GM23338 (cell line): ENCODE results near the gene MOCS2. TPM values are rescaled to one million over a fixed set of nuclear protein-coding genes. Genes with fewer than 3 reads are reported as not detected.

ENCODE experiments used
- ATAC-seq: fragments of 200-7000 bp; cut with Tn5 transposase; 3 replicates; pipeline ENCODE4 v1.9.1; 2020
- DNase-seq: peaks from one replicate; pipeline ENCODE4 v3.0.0-alpha.2; 2015; ENCODE audit warnings: low spot score
- H2AFZ ChIP-seq: fragments of 200-600 bp; sonication (generic); 2 replicates; pipeline ENCODE4 v1.8.0; 2016; ENCODE audit warnings: antibody characterized with exemption, mild to moderate bottlenecking, moderate library complexity
- H3F3A ChIP-seq: fragments of 200-600 bp; sonication (generic); replicated peaks from 2 replicates; pipeline ENCODE4 v1.8.0; 2017; ENCODE audit warnings: antibody characterized with exemption, mixed run types, low read depth
- H3K27ac ChIP-seq: fragments of 200-600 bp; sonication (generic); 2 replicates; pipeline ENCODE4 v1.6.1; 2016; ENCODE audit warnings: low read depth
- H3K27me3 ChIP-seq: fragments of 200-600 bp; sonication (generic); 2 replicates; pipeline ENCODE4 v1.8.0; 2016; ENCODE audit warnings: mild to moderate bottlenecking, mixed run types, moderate library complexity; ENCODE audit not compliant: insufficient read depth
- H3K36me3 ChIP-seq: fragments of 200-600 bp; sonication (generic); 2 replicates; pipeline ENCODE4 v1.8.0; 2016; ENCODE audit warnings: mild to moderate bottlenecking; ENCODE audit not compliant: insufficient read depth
- H3K4me1 ChIP-seq: fragments of 200-600 bp; sonication (generic); 2 replicates; pipeline ENCODE4 v1.8.0; 2016; ENCODE audit warnings: mild to moderate bottlenecking, moderate library complexity; ENCODE audit not compliant: insufficient read depth
- H3K4me2 ChIP-seq: fragments of 200-600 bp; sonication (generic); 2 replicates; pipeline ENCODE4 v1.7.1; 2017; ENCODE audit warnings: mixed run types
- H3K4me3 ChIP-seq: fragments of 200-600 bp; sonication (generic); 2 replicates; pipeline ENCODE4 v1.6.1; 2016; ENCODE audit warnings: mixed run types
- H3K79me2 ChIP-seq: fragments of 200-600 bp; sonication (generic); replicated peaks from 2 replicates; pipeline ENCODE4 v1.8.0; 2017; ENCODE audit warnings: mild to moderate bottlenecking; ENCODE audit not compliant: insufficient read depth
- H3K9me2 ChIP-seq: fragments of 200-600 bp; sonication (generic); 2 replicates; pipeline ENCODE4 v1.8.0; 2017; ENCODE audit not compliant: insufficient read depth
- H4K20me1 ChIP-seq: fragments of 200-600 bp; sonication (generic); replicated peaks from 2 replicates; pipeline ENCODE4 v1.8.0; 2017; ENCODE audit warnings: mild to moderate bottlenecking; ENCODE audit not compliant: insufficient read depth
- H3K27ac Mint-ChIP-seq: 2 replicates; pipeline ENCODE4 v1.8.0; 2020; ENCODE audit warnings: inconsistent platforms, mild to moderate bottlenecking, moderate library complexity, mixed read lengths
- H3K27me3 Mint-ChIP-seq: 3 replicates; pipeline ENCODE4 v1.8.0; 2022; ENCODE audit warnings: low read depth, mild to moderate bottlenecking, moderate library complexity, mixed read lengths, inconsistent platforms; ENCODE audit not compliant: insufficient read depth, poor library complexity
- H3K36me3 Mint-ChIP-seq: 3 replicates; pipeline ENCODE4 v1.8.0; 2021; ENCODE audit warnings: low read depth, mild to moderate bottlenecking, inconsistent platforms, moderate library complexity, mixed read lengths
- H3K4me1 Mint-ChIP-seq: 3 replicates; pipeline ENCODE4 v1.8.0; 2020; ENCODE audit warnings: mild to moderate bottlenecking, inconsistent platforms, mixed read lengths
- H3K4me3 Mint-ChIP-seq: 3 replicates; pipeline ENCODE4 v1.8.0; 2021; ENCODE audit warnings: moderate library complexity, mild to moderate bottlenecking, inconsistent platforms, mixed read lengths
- H3K9me3 Mint-ChIP-seq: 3 replicates; pipeline ENCODE4 v1.8.0; 2020; ENCODE audit warnings: moderate library complexity, mild to moderate bottlenecking, inconsistent platforms, mixed read lengths
- CREB1 ChIP-seq: fragments of 250-450 bp; sonication (Bioruptor Pico); IDR thresholded peaks from 2 replicates; pipeline ENCODE4 v1.5.0; 2020; ENCODE audit warnings: low read depth, mild to moderate bottlenecking, moderate library complexity
- ETS1 ChIP-seq: IDR thresholded peaks from 2 replicates; pipeline ENCODE4 v1.6.1; 2016; ENCODE audit warnings: antibody characterized with exemption
- EZH2 ChIP-seq: fragments of 200-600 bp; sonication (generic); IDR thresholded peaks from one replicate; pipeline ENCODE4 v1.8.0; 2017; ENCODE audit warnings: antibody characterized with exemption, mild to moderate bottlenecking, low read depth; ENCODE audit not compliant: unreplicated experiment
- EZH2phosphoT487 ChIP-seq: fragments of 200-600 bp; sonication (generic); IDR thresholded peaks from one replicate; pipeline ENCODE4 v1.8.1; 2018; ENCODE audit warnings: antibody characterized with exemption; ENCODE audit not compliant: unreplicated experiment
- JUNB ChIP-seq: IDR thresholded peaks from one replicate; pipeline ENCODE4 v1.6.1; 2016; ENCODE audit warnings: antibody characterized with exemption; ENCODE audit not compliant: unreplicated experiment
- NANOG ChIP-seq: IDR thresholded peaks from 2 replicates; pipeline ENCODE4 v1.6.1; 2016; ENCODE audit warnings: antibody characterized with exemption, borderline replicate concordance
- POLR2AphosphoS5 ChIP-seq: IDR thresholded peaks from 2 replicates; pipeline ENCODE4 v1.6.1; 2016; ENCODE audit warnings: antibody characterized with exemption, low read depth
- REST ChIP-seq: IDR thresholded peaks from one replicate; pipeline ENCODE4 v1.6.1; 2018; ENCODE audit warnings: antibody characterized with exemption; ENCODE audit not compliant: unreplicated experiment
- STAT1 ChIP-seq: IDR thresholded peaks from one replicate; pipeline ENCODE4 v1.6.1; 2016; ENCODE audit warnings: antibody characterized with exemption; ENCODE audit not compliant: unreplicated experiment
- ZNF114 ChIP-seq: fragments of 250-450 bp; sonication (Bioruptor Pico); IDR thresholded peaks from 2 replicates; pipeline ENCODE4 v1.5.0; 2020; ENCODE audit warnings: mild to moderate bottlenecking, moderate library complexity
- ZNF331 ChIP-seq: fragments of 250-450 bp; sonication (Bioruptor Pico); IDR thresholded peaks from 2 replicates; pipeline ENCODE4 v1.5.0; 2020; ENCODE audit warnings: low read depth, mild to moderate bottlenecking, moderate library complexity
- ZNF462 ChIP-seq: fragments of 250-450 bp; sonication (Bioruptor Pico); IDR thresholded peaks from 2 replicates; pipeline ENCODE4 v1.5.0; 2020; ENCODE audit warnings: mild to moderate bottlenecking, moderate library complexity
- polyA plus RNA-seq: library from polyadenylated mRNA; unstranded; fragments of >200 nt; fragmentation: Nextera tagmentation; extraction: Ambion mirVana; gene quantifications from 2 replicates; pipeline ENCODE4 v1.2.1, GENCODE V29; 2016
- total RNA-seq: library from RNA; depleted of rRNA; stranded (reverse); fragments of >200 nt; shearing (Covaris generic); gene quantifications from 2 replicates; pipeline ENCODE4 v1.2.3, GENCODE V29; 2014
- TF ChIP-seq, protein P1 (sequence below), 2 experiments: fragments of 200-600 bp in 1 of 2; sonication (generic) in 1 of 2; conservative IDR thresholded peaks; 2 replicates each; pipeline versions ENCODE4 v1.5.1 to v1.6.1; 2016 to 2017; ENCODE audit warnings: antibody characterized with exemption in 2 of 2, low read depth in 2 of 2, mild to moderate bottlenecking in 2 of 2, moderate library complexity in 1 of 2

MOCS2 gene
- total and polyA plus RNA-seq, 2 experiments from 2014 or later = 18.3 to 41.8 TPM

GRCh38 chr5:53130266-53130665, 20.7 kb upstream of the MOCS2 start:
- H4K20me1 ChIP-seq = no peaks in the 10 kb centered on the region; the same call in 1 of the 2 replicates
- DNase-seq (no peak), ATAC-seq (no peak)
- Mint-ChIP-seq H3K27me3 (no peaks in the 10 kb centered on the region), H3K36me3 (no peaks in the 10 kb centered on the region), H3K4me1 (no peaks in the 10 kb centered on the region), H3K9me3 (no peaks in the 10 kb centered on the region), H3K27ac (no peak overlapping the region), H3K4me3 (no peak overlapping the region)
- H3K79me2 ChIP-seq = no peaks in the 10 kb centered on the region
- H3K27me3 ChIP-seq = no peaks in the 10 kb centered on the region
- H3K36me3 ChIP-seq = no peaks in the 10 kb centered on the region
- no peak overlapping the region for H3K27ac ChIP-seq
- H3K4me3 ChIP-seq = no peak overlapping the region
- H2AFZ ChIP-seq = no peak overlapping the region
- H3K4me1 ChIP-seq = no peaks in the 10 kb centered on the region
- H3K4me2 ChIP-seq = no peak overlapping the region
- H3F3A ChIP-seq = no peaks in the 10 kb centered on the region
- 0 out of 2 replicates have a peak, but pooled peaks cover 16% of the 10 kb centered on the region for H3K9me2 ChIP-seq
- TF ChIP-seq, protein P1, sequence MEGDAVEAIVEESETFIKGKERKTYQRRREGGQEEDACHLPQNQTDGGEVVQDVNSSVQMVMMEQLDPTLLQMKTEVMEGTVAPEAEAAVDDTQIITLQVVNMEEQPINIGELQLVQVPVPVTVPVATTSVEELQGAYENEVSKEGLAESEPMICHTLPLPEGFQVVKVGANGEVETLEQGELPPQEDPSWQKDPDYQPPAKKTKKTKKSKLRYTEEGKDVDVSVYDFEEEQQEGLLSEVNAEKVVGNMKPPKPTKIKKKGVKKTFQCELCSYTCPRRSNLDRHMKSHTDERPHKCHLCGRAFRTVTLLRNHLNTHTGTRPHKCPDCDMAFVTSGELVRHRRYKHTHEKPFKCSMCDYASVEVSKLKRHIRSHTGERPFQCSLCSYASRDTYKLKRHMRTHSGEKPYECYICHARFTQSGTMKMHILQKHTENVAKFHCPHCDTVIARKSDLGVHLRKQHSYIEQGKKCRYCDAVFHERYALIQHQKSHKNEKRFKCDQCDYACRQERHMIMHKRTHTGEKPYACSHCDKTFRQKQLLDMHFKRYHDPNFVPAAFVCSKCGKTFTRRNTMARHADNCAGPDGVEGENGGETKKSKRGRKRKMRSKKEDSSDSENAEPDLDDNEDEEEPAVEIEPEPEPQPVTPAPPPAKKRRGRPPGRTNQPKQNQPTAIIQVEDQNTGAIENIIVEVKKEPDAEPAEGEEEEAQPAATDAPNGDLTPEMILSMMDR (conservative IDR thresholded peaks at IDR 0.05; ENCODE audit: low read depth in 2 of 2) = no peak
- TF ChIP-seq STAT1 (no peak), EZH2 (no peak), EZH2phosphoT487 (no peak), ZNF462 (CRISPR knock-in tag) (no peak), ZNF331 (no peak), CREB1 (CRISPR knock-in tag) (no peak), NANOG (no peak), POLR2AphosphoS5 (no peak), ZNF114 (no peak), REST (no peak), JUNB (no peak), ETS1 (no peak)
